Calu3 (cell line): Measurements from ENCODE around the gene CPE. TPM values are rescaled to one million over a fixed set of nuclear protein-coding genes. Genes with fewer than 3 reads are reported as not detected.

Experiments used
- Bru-seq: library from RNA; stranded (reverse); fragments of 400-500 nt; gene quantifications from one replicate; lab custom pipeline; 2021; lab: Mats Ljungman, UMichigan
- BruChase-seq, 2 experiments: library from RNA; stranded (reverse); fragments of 400-500 nt; gene quantifications; one replicate each; lab custom pipeline; 2021; lab: Mats Ljungman, UMichigan
- BruUV-seq: library from RNA; stranded (reverse); fragments of 400-500 nt; replicated peaks from 2 replicates; lab custom pipeline; 2021; lab: Mats Ljungman, UMichigan
- CTCF ChIA-PET: fragments of 300-600 bp; sonication (Branson Sonifier 250); formaldehyde crosslinking; loops from one replicate; lab custom pipeline; 2022; ENCODE audit warnings: antibody characterized with exemption; lab: Charles Lee
- DNase-seq: peaks from one replicate; pipeline ENCODE4 v3.0.0; 2022
- H3K27ac Mint-ChIP-seq: one replicate; pipeline ENCODE4 v1.8.0; 2022; ENCODE audit warnings: mixed read lengths; ENCODE audit not compliant: unreplicated experiment
- H3K27me3 Mint-ChIP-seq: one replicate; pipeline ENCODE4 v1.8.0; 2022; ENCODE audit warnings: mixed read lengths; ENCODE audit not compliant: unreplicated experiment
- H3K36me3 Mint-ChIP-seq: one replicate; pipeline ENCODE4 v1.8.0; 2022; ENCODE audit warnings: mild to moderate bottlenecking, moderate library complexity, mixed read lengths; ENCODE audit not compliant: insufficient read depth, unreplicated experiment
- H3K4me1 Mint-ChIP-seq: one replicate; pipeline ENCODE4 v1.8.0; 2022; ENCODE audit warnings: mild to moderate bottlenecking, low read depth, mixed read lengths; ENCODE audit not compliant: unreplicated experiment
- H3K4me3 Mint-ChIP-seq: one replicate; pipeline ENCODE4 v1.8.0; 2022; ENCODE audit warnings: mild to moderate bottlenecking, low read depth, moderate library complexity, mixed read lengths; ENCODE audit not compliant: unreplicated experiment
- H3K9me3 Mint-ChIP-seq: one replicate; pipeline ENCODE4 v1.8.0; 2022; ENCODE audit warnings: low read depth, mixed read lengths; ENCODE audit not compliant: unreplicated experiment
- intact Hi-C: fragments of 100-400 bp; cut with micrococcal nuclease; formaldehyde crosslinking; loops from one replicate; pipeline ENCODE4 v1.10.0; 2022; ENCODE audit not compliant: unreplicated experiment
- long read RNA-seq: library from polyadenylated mRNA; stranded (forward); transcript quantifications from one replicate; pipeline ENCODE4 v2.0.0, GENCODE V29; 2022
- total RNA-seq: library from RNA; stranded (reverse); gene quantifications from 2 replicates; pipeline ENCODE4 v1.2.3, GENCODE V29; 2022
- TF ChIP-seq, protein P1 (sequence below): fragments of 200-600 bp; IDR thresholded peaks from one replicate; pipeline ENCODE4 v1.8.0; 2022; ENCODE audit warnings: antibody characterized with exemption; ENCODE audit not compliant: unreplicated experiment

CPE gene
- total RNA-seq: 4.1 and 4.7 TPM in 2 replicates
- Bru-seq, nascent RNA: percentile 21 among the genes with signal in this experiment
- BruChase-seq, experiment 1, labeled RNA remaining after a 6-hour chase: percentile 16 among the genes with signal in this experiment
- percentile 14 among the genes with signal in this experiment for BruChase-seq, experiment 2, labeled RNA remaining after a 2-hour chase
- long read RNA-seq, transcript CPE-201 (9 exons, 2,421 nt): major isoform, 6 of 6 reads
- long read RNA-seq, partial matches to known transcripts: 0 of 6 reads
- long read RNA-seq, other reads (novel, unspliced or antisense): 0 of 6 reads

DNA sequence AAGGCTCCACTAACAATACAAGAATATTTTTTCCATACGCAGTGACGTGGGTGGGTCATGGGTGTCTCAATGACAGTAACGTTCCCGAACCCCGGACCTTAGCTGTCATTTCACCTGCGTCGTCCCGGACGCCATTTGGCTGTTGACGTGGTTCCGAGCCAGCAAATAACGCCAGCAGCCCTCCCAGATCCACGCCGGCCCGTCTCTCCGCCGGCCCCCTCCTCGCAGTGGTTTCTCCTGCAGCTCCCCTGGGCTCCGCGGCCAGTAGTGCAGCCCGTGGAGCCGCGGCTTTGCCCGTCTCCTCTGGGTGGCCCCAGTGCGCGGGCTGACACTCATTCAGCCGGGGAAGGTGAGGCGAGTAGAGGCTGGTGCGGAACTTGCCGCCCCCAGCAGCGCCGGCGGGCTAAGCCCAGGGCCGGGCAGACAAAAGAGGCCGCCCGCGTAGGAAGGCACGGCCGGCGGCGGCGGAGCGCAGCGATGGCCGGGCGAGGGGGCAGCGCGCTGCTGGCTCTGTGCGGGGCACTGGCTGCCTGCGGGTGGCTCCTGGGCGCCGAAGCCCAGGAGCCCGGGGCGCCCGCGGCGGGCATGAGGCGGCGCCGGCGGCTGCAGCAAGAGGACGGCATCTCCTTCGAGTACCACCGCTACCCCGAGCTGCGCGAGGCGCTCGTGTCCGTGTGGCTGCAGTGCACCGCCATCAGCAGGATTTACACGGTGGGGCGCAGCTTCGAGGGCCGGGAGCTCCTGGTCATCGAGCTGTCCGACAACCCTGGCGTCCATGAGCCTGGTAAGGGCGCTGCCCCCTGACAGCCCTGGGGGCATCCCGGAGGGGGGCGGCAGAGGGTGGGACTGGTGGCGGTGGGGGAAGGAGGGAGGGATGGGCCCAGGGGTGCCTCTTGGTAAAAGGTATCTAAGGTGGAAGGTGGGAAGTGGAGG is at the start of gene CPE:
TSS of gene CPE (plus strand) at position 264 of the 933 bp plus-strand sequence. CDS start at position 478, 214 bp downstream.
- peak within 1 kb of the TSS; percentile 76 for H3K4me3 Mint-ChIP-seq
- TF ChIP-seq, protein P1, sequence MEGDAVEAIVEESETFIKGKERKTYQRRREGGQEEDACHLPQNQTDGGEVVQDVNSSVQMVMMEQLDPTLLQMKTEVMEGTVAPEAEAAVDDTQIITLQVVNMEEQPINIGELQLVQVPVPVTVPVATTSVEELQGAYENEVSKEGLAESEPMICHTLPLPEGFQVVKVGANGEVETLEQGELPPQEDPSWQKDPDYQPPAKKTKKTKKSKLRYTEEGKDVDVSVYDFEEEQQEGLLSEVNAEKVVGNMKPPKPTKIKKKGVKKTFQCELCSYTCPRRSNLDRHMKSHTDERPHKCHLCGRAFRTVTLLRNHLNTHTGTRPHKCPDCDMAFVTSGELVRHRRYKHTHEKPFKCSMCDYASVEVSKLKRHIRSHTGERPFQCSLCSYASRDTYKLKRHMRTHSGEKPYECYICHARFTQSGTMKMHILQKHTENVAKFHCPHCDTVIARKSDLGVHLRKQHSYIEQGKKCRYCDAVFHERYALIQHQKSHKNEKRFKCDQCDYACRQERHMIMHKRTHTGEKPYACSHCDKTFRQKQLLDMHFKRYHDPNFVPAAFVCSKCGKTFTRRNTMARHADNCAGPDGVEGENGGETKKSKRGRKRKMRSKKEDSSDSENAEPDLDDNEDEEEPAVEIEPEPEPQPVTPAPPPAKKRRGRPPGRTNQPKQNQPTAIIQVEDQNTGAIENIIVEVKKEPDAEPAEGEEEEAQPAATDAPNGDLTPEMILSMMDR: peak; percentile 37
- H3K27me3 Mint-ChIP-seq: no peaks in the 10 kb centered on the region
- H3K36me3 Mint-ChIP-seq: peaks cover 7% of the 10 kb centered on the region
- H3K27ac Mint-ChIP-seq: no peak within 1 kb of the TSS
- CTCF ChIA-PET: interaction anchor here (1.2 kb wide), 1 partner anchor 23 kb away, joined by 3 read pairs; no protein-coding TSS in a partner anchor
- DNase-seq: peak; percentile 78
- no peaks in the 10 kb centered on the region for H3K4me1 Mint-ChIP-seq
- intact Hi-C loops: no loop called here
- no TSS peak for BruUV-seq
- no peaks in the 10 kb centered on the region for H3K9me3 Mint-ChIP-seq

DNA sequence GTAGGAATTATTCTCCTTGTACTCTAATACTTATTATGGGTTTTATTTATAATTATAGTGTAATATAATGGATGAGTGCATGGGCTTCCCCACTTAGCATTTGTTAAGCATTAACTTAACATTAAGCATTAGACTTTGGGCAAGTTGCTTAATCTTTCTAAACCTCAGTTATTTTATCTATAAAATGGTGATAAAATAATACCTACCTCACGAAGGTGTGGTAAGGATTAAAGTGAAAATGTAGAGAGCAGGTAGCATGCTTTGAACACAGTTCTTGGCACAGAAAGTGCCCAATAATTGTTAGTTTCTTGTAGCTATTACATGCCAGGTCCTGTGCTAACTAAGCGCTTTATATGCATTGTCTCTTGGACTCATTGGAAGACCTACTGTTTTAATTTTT is 48.7 kb upstream of the CPE start:
- H3K9me3 Mint-ChIP-seq: no peaks in the 10 kb centered on the region
- intact Hi-C loops: no loop called here
- H3K27me3 Mint-ChIP-seq: no peaks in the 10 kb centered on the region
- no peak overlapping the region for H3K4me3 Mint-ChIP-seq
- peaks cover 32% of the 10 kb centered on the region for H3K36me3 Mint-ChIP-seq
- BruUV-seq: no TSS peak
- no peak overlapping the region for H3K27ac Mint-ChIP-seq
- TF ChIP-seq, protein P1: no peak
- CTCF ChIA-PET: interaction anchor here (0.6 kb wide), 1 partner anchor 193 kb away, joined by 4 read pairs; no protein-coding TSS in a partner anchor
- no peak for DNase-seq
- peaks cover 30% of the 10 kb centered on the region for H3K4me1 Mint-ChIP-seq

GRCh38 chr4:165330666-165331065 is 48.1 kb upstream of the CPE start:
- intact Hi-C loops: no loop called here
- TF ChIP-seq, protein P1: no peak
- CTCF ChIA-PET: no interaction called here
- Mint-ChIP-seq H3K9me3 (no peaks in the 10 kb centered on the region), H3K4me1 (peaks cover 35% of the 10 kb centered on the region), H3K27me3 (no peaks in the 10 kb centered on the region), H3K4me3 (no peak overlapping the region), H3K27ac (peak overlapping the region; percentile 38), H3K36me3 (peaks cover 38% of the 10 kb centered on the region)
- BruUV-seq: no TSS peak
- no peak for DNase-seq

GRCh38 chr4:165331359-165331758 is 47.4 kb upstream of the CPE start:
- Mint-ChIP-seq H3K27me3 (no peaks in the 10 kb centered on the region), H3K4me1 (peaks cover 35% of the 10 kb centered on the region)
- DNase-seq: no peak

More at GRCh38 chr4:165331359-165331758, 47.4 kb upstream of the CPE start:
- Mint-ChIP-seq H3K27ac (peak overlapping the region; percentile 38), H3K9me3 (no peaks in the 10 kb centered on the region), H3K4me3 (no peak overlapping the region), H3K36me3 (peaks cover 39% of the 10 kb centered on the region)
- CTCF ChIA-PET: no interaction called here
- TF ChIP-seq, protein P1: no peak
- BruUV-seq: no TSS peak
- intact Hi-C loops: no loop called here
